ENCODE data around the gene GEMIN7. TPM values are rescaled to one million over a fixed set of nuclear protein-coding genes. Genes with fewer than 3 reads are reported as not detected.
A peak's percentile ranks its signal among the peaks of the same experiment; 100 is the strongest.

Gene GEMIN7
- total and polyA plus RNA-seq, 2 of the 13 experiments (the other 11 are each of a cell fraction or from before 2014, with no cell fraction given) = 24.1 to 30.6 TPM

DNA sequence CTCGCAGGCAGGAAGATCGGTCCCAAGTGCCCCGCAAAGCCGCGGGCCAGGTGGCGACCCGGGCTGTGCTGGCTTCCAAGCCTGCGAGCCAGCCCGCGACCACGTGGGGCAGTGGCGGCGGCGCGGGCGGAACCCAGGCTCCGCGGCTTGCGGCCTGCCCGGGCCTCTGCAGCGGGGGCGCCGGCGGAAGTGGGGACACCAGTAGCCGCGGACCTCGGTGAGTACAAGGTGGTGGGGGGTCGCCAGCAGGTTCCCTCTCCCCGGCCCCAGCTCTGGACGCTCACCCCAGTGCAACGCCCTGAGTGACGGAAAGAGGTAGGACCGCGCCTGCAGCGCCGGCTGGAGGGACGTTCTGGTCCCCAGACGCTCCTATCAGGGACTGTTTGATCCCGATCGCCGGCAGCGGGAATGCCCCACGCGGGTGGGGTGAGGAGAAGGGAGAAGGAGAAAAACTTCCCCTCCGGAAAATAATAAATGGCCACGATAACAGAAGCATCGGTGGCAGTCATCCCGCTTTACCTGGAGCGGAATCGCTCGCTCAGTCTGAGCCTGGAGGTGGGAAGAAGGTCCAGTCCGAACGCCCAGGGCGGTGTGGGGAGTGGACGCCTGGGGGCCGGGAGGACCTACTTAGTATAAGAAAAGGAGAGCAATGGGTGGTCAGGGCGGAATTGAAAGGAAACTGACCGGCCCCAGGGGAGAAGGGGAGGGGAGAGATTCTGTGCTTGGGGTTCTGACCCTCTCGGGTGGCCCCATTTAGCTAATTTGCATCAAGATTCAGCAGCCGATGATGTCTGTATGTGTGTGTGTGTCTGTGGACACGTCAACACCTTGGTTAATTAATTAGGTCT lies at the start of gene GEMIN7 (continued):
- no peak for TF ChIP-seq FUBP1 (CRISPR knock-in tag; IDR thresholded peaks at IDR 0.05; ENCODE audit: borderline replicate concordance)
- peak; percentile 94 for TF ChIP-seq ARNT2 (CRISPR knock-in tag; IDR thresholded peaks at IDR 0.05; ENCODE audit: low read depth)
- no peak for TF ChIP-seq SNRNP70 (IDR thresholded peaks at IDR 0.05; ENCODE audit: low read depth, low read length)
- TF ChIP-seq, protein P1, sequence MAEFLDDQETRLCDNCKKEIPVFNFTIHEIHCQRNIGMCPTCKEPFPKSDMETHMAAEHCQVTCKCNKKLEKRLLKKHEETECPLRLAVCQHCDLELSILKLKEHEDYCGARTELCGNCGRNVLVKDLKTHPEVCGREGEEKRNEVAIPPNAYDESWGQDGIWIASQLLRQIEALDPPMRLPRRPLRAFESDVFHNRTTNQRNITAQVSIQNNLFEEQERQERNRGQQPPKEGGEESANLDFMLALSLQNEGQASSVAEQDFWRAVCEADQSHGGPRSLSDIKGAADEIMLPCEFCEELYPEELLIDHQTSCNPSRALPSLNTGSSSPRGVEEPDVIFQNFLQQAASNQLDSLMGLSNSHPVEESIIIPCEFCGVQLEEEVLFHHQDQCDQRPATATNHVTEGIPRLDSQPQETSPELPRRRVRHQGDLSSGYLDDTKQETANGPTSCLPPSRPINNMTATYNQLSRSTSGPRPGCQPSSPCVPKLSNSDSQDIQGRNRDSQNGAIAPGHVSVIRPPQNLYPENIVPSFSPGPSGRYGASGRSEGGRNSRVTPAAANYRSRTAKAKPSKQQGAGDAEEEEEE (CRISPR knock-in tag; IDR thresholded peaks at IDR 0.05; ENCODE audit: borderline replicate concordance) = no peak
- TF ChIP-seq, protein P2, sequence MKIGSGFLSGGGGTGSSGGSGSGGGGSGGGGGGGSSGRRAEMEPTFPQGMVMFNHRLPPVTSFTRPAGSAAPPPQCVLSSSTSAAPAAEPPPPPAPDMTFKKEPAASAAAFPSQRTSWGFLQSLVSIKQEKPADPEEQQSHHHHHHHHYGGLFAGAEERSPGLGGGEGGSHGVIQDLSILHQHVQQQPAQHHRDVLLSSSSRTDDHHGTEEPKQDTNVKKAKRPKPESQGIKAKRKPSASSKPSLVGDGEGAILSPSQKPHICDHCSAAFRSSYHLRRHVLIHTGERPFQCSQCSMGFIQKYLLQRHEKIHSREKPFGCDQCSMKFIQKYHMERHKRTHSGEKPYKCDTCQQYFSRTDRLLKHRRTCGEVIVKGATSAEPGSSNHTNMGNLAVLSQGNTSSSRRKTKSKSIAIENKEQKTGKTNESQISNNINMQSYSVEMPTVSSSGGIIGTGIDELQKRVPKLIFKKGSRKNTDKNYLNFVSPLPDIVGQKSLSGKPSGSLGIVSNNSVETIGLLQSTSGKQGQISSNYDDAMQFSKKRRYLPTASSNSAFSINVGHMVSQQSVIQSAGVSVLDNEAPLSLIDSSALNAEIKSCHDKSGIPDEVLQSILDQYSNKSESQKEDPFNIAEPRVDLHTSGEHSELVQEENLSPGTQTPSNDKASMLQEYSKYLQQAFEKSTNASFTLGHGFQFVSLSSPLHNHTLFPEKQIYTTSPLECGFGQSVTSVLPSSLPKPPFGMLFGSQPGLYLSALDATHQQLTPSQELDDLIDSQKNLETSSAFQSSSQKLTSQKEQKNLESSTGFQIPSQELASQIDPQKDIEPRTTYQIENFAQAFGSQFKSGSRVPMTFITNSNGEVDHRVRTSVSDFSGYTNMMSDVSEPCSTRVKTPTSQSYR (CRISPR knock-in tag; IDR thresholded peaks at IDR 0.05; ENCODE audit: borderline replicate concordance) = peak; percentile 93
- no peak for TF ChIP-seq ZBTB8A (CRISPR knock-in tag; IDR thresholded peaks at IDR 0.05; ENCODE audit: borderline replicate concordance, low read depth)
- TF ChIP-seq ZNF720 (CRISPR knock-in tag; IDR thresholded peaks at IDR 0.05) = no peak
- peak; percentile 69 for TF ChIP-seq ZBTB40 (IDR thresholded peaks at IDR 0.05)
- peak; percentile 91 for TF ChIP-seq ZBTB40 (CRISPR knock-in tag; IDR thresholded peaks at IDR 0.05)
- peak; percentile 89 for TF ChIP-seq KDM2A (CRISPR knock-in tag; IDR thresholded peaks at IDR 0.05; ENCODE audit: borderline replicate concordance, low read depth)
- TF ChIP-seq ZNF331 (CRISPR knock-in tag; IDR thresholded peaks at IDR 0.05) = peak; percentile 90
- no peak for TF ChIP-seq THYN1 (CRISPR knock-in tag; IDR thresholded peaks at IDR 0.05; ENCODE audit: borderline replicate concordance, low read depth)
